ENCODE measurements around the gene AOPEP.

The AOPEP gene

GRCh38 chr9:95031711-95032461 is 305.4 kb downstream of the AOPEP start:
- no peak overlapping the region for H3K4me3 ChIP-seq (ENCODE audit: low read length)
- no peaks in the 10 kb centered on the region for H3K36me3 ChIP-seq (replicated peaks; ENCODE audit: insufficient read depth, low read length)
- no peaks in the 10 kb centered on the region for H3K9me2 ChIP-seq (replicated peaks; ENCODE audit: insufficient read depth, low read length)
- no peaks in the 10 kb centered on the region for H4K20me1 ChIP-seq (ENCODE audit: insufficient read depth, low read length)
- H3K4me2 ChIP-seq (ENCODE audit: low read depth, low read length): peak overlapping the region; percentile 30; the same call in 1 of the 2 replicates
- H3K79me2 ChIP-seq (ENCODE audit: low read length): peaks cover 7% of the 10 kb centered on the region; the same call in 1 of the 2 replicates
- H3K9ac ChIP-seq (ENCODE audit: low read length): peak overlapping the region; percentile 46
- peak; percentile 77 for DNase-seq
- H2AFZ ChIP-seq (ENCODE audit: low read length): no peak overlapping the region
- H3K27ac ChIP-seq (ENCODE audit: low read length): peak overlapping the region; percentile 77
- peaks cover 27% of the 10 kb centered on the region for H3K4me1 ChIP-seq (ENCODE audit: low read length)
- no peak for TF ChIP-seq EZH2phosphoT487 (IDR thresholded peaks at IDR 0.05; ENCODE audit: low read length)
- no peak for TF ChIP-seq CTCF (IDR thresholded peaks at IDR 0.05; ENCODE audit: low read length)
- TF ChIP-seq EZH2 (optimal IDR thresholded peaks at IDR 0.05; ENCODE audit: low read depth, low read length): no peak
- no peaks in the 10 kb centered on the region for H3K9me3 ChIP-seq (replicated peaks; ENCODE audit: insufficient read depth, low read length)
- peaks cover 14% of the 10 kb centered on the region for H3F3A ChIP-seq (ENCODE audit: insufficient read depth, low read length)
- no peaks in the 10 kb centered on the region for H3K27me3 ChIP-seq (replicated peaks; ENCODE audit: insufficient read depth, low read length)

GRCh38 chr9:95032580-95033341 is 306.3 kb downstream of the AOPEP start:
- H4K20me1 ChIP-seq (ENCODE audit: insufficient read depth, low read length): no peaks in the 10 kb centered on the region
- no peaks in the 10 kb centered on the region for H3K9me3 ChIP-seq (replicated peaks; ENCODE audit: insufficient read depth, low read length)
- no peak for DNase-seq
- H3K27me3 ChIP-seq (replicated peaks; ENCODE audit: insufficient read depth, low read length): no peaks in the 10 kb centered on the region
- peaks cover 7% of the 10 kb centered on the region; the same call in 1 of the 2 replicates for H3K79me2 ChIP-seq (ENCODE audit: low read length)
- no peaks in the 10 kb centered on the region for H3K36me3 ChIP-seq (replicated peaks; ENCODE audit: insufficient read depth, low read length)
- H3K4me2 ChIP-seq (ENCODE audit: low read depth, low read length): peak overlapping the region; percentile 30; the same call in 1 of the 2 replicates
- no peak overlapping the region for H2AFZ ChIP-seq (ENCODE audit: low read length)
- H3K9ac ChIP-seq (ENCODE audit: low read length): peak overlapping the region; percentile 13; the same call in 1 of the 2 replicates
- peaks cover 31% of the 10 kb centered on the region for H3K4me1 ChIP-seq (ENCODE audit: low read length)
- no peak for TF ChIP-seq EZH2 (optimal IDR thresholded peaks at IDR 0.05; ENCODE audit: low read depth, low read length)
- no peak for TF ChIP-seq CTCF (IDR thresholded peaks at IDR 0.05; ENCODE audit: low read length)
- no peak for TF ChIP-seq EZH2phosphoT487 (IDR thresholded peaks at IDR 0.05; ENCODE audit: low read length)
- peak overlapping the region; percentile 77 for H3K27ac ChIP-seq (ENCODE audit: low read length)
- H3K4me3 ChIP-seq (ENCODE audit: low read length): no peak overlapping the region
- H3K9me2 ChIP-seq (replicated peaks; ENCODE audit: insufficient read depth, low read length): no peaks in the 10 kb centered on the region
- peaks cover 14% of the 10 kb centered on the region for H3F3A ChIP-seq (ENCODE audit: insufficient read depth, low read length)

GRCh38 chr9:95035846-95036245 is 309.3 kb downstream of the AOPEP start:
- H3F3A ChIP-seq (ENCODE audit: insufficient read depth, low read length): peaks cover 14% of the 10 kb centered on the region
- H3K36me3 ChIP-seq (replicated peaks; ENCODE audit: insufficient read depth, low read length): no peaks in the 10 kb centered on the region
- no peak overlapping the region for H3K4me3 ChIP-seq (ENCODE audit: low read length)
- H3K27ac ChIP-seq (ENCODE audit: low read length): no peak overlapping the region
- TF ChIP-seq CTCF (IDR thresholded peaks at IDR 0.05; ENCODE audit: low read length): no peak
- no peak for TF ChIP-seq EZH2 (optimal IDR thresholded peaks at IDR 0.05; ENCODE audit: low read depth, low read length)
- no peak for TF ChIP-seq EZH2phosphoT487 (IDR thresholded peaks at IDR 0.05; ENCODE audit: low read length)
- no peak overlapping the region for H3K9ac ChIP-seq (ENCODE audit: low read length)
- H2AFZ ChIP-seq (ENCODE audit: low read length): no peak overlapping the region
- no peaks in the 10 kb centered on the region for H3K9me2 ChIP-seq (replicated peaks; ENCODE audit: insufficient read depth, low read length)
- DNase-seq: no peak
- no peaks in the 10 kb centered on the region for H3K27me3 ChIP-seq (replicated peaks; ENCODE audit: insufficient read depth, low read length)
- H3K79me2 ChIP-seq (ENCODE audit: low read length): peaks cover 7% of the 10 kb centered on the region; the same call in 1 of the 2 replicates
- H3K4me1 ChIP-seq (ENCODE audit: low read length): peaks cover 39% of the 10 kb centered on the region
- no peaks in the 10 kb centered on the region for H4K20me1 ChIP-seq (ENCODE audit: insufficient read depth, low read length)
- no peaks in the 10 kb centered on the region for H3K9me3 ChIP-seq (replicated peaks; ENCODE audit: insufficient read depth, low read length)
- H3K4me2 ChIP-seq (ENCODE audit: low read depth, low read length): no peak overlapping the region

All from MM.1S (cell line).